H1 (cell line): ENCODE measurements around the gene CCDC88C. TPM values are rescaled to one million over a fixed set of nuclear protein-coding genes. Genes with fewer than 3 reads are reported as not detected.

Experiments
- TEAD4 ChIP-seq: IDR thresholded peaks from 2 replicates; pipeline ENCODE4 v1.6.1; 2012; ENCODE audit warnings: low read depth, low read length, inconsistent platforms, mixed read lengths
- polyA plus RNA-seq, 7 experiments: library from polyadenylated mRNA; depleted of rRNA in 3 of 7; stranded (reverse) in 5 of 7; unstranded in 2 of 7; fragments of >200 nt in 5 of 7; fragments of 200-250 nt in 2 of 7; gene quantifications; 1 replicate in 5 of 7; 2 replicates in 1 of 7; 4 replicates in 1 of 7; pipeline versions ENCODE4 v1.2.1 to v1.2.3, GENCODE V29; 2011 to 2013; ENCODE audit warnings: missing spikeins in 2 of 7, mixed read lengths in 2 of 7
- total RNA-seq: library from RNA; stranded (reverse); fragmentation: NEBNext Ultra II Directional; extraction: Animal tissue kit (Norgen Biotek cat#: 25700); gene quantifications from 2 replicates; pipeline ENCODE4 v1.2.1, GENCODE V29; 2021
- TF ChIP-seq, protein P1 (sequence below), 3 experiments: IDR thresholded peaks; 1 replicate in 2 of 3; 2 replicates in 1 of 3; pipeline versions ENCODE4 v1.5.1 to v1.6.1; 2011; ENCODE audit warnings: low read length in 3 of 3, mild to moderate bottlenecking in 3 of 3, inconsistent platforms in 2 of 3, low read depth in 1 of 3, moderate library complexity in 1 of 3; ENCODE audit not compliant: insufficient read depth in 1 of 3; ENCODE audit errors: control extremely low read depth in 1 of 3

Gene CCDC88C
- total and polyA plus RNA-seq, 2 of the 8 experiments (the other 6 are each of a cell fraction or from before 2014, with no cell fraction given): 10.3 to 57.7 TPM

DNA sequence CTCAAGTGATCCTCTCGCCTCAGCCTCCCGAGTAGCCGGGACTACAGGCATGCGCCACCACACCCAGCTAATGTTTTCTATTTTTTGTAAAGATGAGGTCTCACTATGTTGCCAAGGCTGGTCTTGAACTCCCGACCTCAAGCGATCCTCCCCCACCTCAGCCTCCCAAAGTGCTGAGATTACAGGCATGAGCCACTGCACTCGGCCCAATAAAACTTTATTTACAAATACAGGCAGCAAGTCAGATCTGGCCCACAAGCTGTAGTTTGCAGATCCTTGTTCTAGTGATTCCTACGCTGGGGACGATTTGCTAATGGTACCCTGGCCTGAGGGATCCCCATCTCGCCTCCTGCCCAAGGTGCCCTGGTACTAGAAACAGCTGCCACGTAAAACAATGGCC, 74.6 kb downstream of the CCDC88C start (continued):
- TF ChIP-seq, protein P1, sequence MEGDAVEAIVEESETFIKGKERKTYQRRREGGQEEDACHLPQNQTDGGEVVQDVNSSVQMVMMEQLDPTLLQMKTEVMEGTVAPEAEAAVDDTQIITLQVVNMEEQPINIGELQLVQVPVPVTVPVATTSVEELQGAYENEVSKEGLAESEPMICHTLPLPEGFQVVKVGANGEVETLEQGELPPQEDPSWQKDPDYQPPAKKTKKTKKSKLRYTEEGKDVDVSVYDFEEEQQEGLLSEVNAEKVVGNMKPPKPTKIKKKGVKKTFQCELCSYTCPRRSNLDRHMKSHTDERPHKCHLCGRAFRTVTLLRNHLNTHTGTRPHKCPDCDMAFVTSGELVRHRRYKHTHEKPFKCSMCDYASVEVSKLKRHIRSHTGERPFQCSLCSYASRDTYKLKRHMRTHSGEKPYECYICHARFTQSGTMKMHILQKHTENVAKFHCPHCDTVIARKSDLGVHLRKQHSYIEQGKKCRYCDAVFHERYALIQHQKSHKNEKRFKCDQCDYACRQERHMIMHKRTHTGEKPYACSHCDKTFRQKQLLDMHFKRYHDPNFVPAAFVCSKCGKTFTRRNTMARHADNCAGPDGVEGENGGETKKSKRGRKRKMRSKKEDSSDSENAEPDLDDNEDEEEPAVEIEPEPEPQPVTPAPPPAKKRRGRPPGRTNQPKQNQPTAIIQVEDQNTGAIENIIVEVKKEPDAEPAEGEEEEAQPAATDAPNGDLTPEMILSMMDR (IDR thresholded peaks at IDR 0.05; ENCODE audit: control extremely low read depth in 1 of 3, insufficient read depth in 1 of 3, low read depth in 1 of 3, low read length in 3 of 3): no peak
- no peak for TF ChIP-seq TEAD4
